ENCODE data around the gene MEDAG. TPM values are rescaled to one million over a fixed set of nuclear protein-coding genes. Genes with fewer than 3 reads are reported as not detected.

The MEDAG gene
- total RNA-seq, 1 donor from 2014 or later: 7.5 TPM

GRCh38 chr13:30881191-30881651 is 24.9 kb upstream of the MEDAG start:
- H3K4me3 Mint-ChIP-seq: no peak overlapping the region
- H3K4me1 Mint-ChIP-seq: peaks cover 71% of the 10 kb centered on the region
- H3K27me3 Mint-ChIP-seq (ENCODE audit: low read depth): no peaks in the 10 kb centered on the region
- no peaks in the 10 kb centered on the region for H3K36me3 Mint-ChIP-seq
- DNase-seq (ENCODE audit: low spot score in 2 of 2, unreplicated experiment in 2 of 2): no peak
- H3K27ac Mint-ChIP-seq: peak overlapping the region; percentile 94
- no peaks in the 10 kb centered on the region for H3K9me3 Mint-ChIP-seq
- TF ChIP-seq CTCF (IDR thresholded peaks at IDR 0.05; ENCODE audit: unreplicated experiment): no peak

GRCh38 chr13:30882026-30882850 is 23.8 kb upstream of the MEDAG start:
- Mint-ChIP-seq H3K4me3 (peak overlapping the region; percentile 9), H3K4me1 (peaks cover 63% of the 10 kb centered on the region), H3K27me3 (ENCODE audit: low read depth) (no peaks in the 10 kb centered on the region), H3K36me3 (peaks cover 1% of the 10 kb centered on the region), H3K27ac (peak overlapping the region; percentile 94), H3K9me3 (peaks cover 4% of the 10 kb centered on the region)
- no peak for DNase-seq (ENCODE audit: low spot score in 2 of 2, unreplicated experiment in 2 of 2)
- no peak for TF ChIP-seq CTCF (IDR thresholded peaks at IDR 0.05; ENCODE audit: unreplicated experiment)

- Mint-ChIP-seq H3K27ac (peak overlapping the region; percentile 94), H3K27me3 (ENCODE audit: low read depth) (no peaks in the 10 kb centered on the region), H3K9me3 (peaks cover 7% of the 10 kb centered on the region), H3K36me3 (peaks cover 1% of the 10 kb centered on the region), H3K4me1 (peaks cover 54% of the 10 kb centered on the region), H3K4me3 (no peak overlapping the region)
- TF ChIP-seq CTCF (IDR thresholded peaks at IDR 0.05; ENCODE audit: unreplicated experiment): no peak
- no peak for DNase-seq (ENCODE audit: low spot score in 2 of 2, unreplicated experiment in 2 of 2)
These were observed 22.9 kb upstream of the MEDAG start for GRCh38 chr13:30882996-30883766.

- H3K27me3 Mint-ChIP-seq (ENCODE audit: low read depth): no peaks in the 10 kb centered on the region
- no peak overlapping the region for H3K4me3 Mint-ChIP-seq
- TF ChIP-seq CTCF (IDR thresholded peaks at IDR 0.05; ENCODE audit: unreplicated experiment): no peak
- peaks cover 9% of the 10 kb centered on the region for H3K9me3 Mint-ChIP-seq
- peaks cover 53% of the 10 kb centered on the region for H3K4me1 Mint-ChIP-seq
- peaks cover 1% of the 10 kb centered on the region for H3K36me3 Mint-ChIP-seq
- no peak for DNase-seq (ENCODE audit: low spot score in 2 of 2, unreplicated experiment in 2 of 2)
- H3K27ac Mint-ChIP-seq: no peak overlapping the region
These were observed 21.5 kb upstream of the MEDAG start for GRCh38 chr13:30884543-30884942.

GRCh38 chr13:30889196-30889690 is 16.8 kb upstream of the MEDAG start:
- no peak overlapping the region for H3K27ac Mint-ChIP-seq
- no peaks in the 10 kb centered on the region for H3K27me3 Mint-ChIP-seq (ENCODE audit: low read depth)
- H3K9me3 Mint-ChIP-seq: peaks cover 17% of the 10 kb centered on the region
- H3K36me3 Mint-ChIP-seq: peaks cover 1% of the 10 kb centered on the region
- no peak for TF ChIP-seq CTCF (IDR thresholded peaks at IDR 0.05; ENCODE audit: unreplicated experiment)
- H3K4me3 Mint-ChIP-seq: no peak overlapping the region
- H3K4me1 Mint-ChIP-seq: peaks cover 31% of the 10 kb centered on the region
- DNase-seq (ENCODE audit: low spot score in 2 of 2, unreplicated experiment in 2 of 2): no peak
